ENCODE measurements around the gene PEPD.

PEPD gene

GRCh38 chr19:33510462-33511194, 11.0 kb downstream of the PEPD start:
- no peak for DNase-seq

DNA sequence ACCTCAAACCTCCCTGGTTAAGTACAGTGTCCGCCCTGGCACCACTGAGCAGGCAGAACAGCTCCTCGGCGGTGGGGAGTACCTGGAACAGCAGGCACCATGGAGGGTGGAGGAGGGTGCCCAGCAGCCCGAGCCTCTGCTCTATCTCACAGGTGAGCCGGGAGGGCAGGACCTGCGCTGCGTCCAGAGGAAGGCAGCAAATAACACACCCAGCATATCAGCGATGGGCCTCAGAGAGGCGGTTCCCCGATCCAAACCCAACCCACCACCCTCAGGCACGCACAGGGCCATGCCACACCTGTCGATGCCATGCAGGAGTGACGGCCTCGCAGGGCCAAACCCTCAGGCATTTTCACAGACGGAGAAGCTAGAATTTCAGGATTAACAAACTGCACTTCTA, 11.8 kb downstream of the PEPD start:
- DNase-seq = no peak

DNA sequence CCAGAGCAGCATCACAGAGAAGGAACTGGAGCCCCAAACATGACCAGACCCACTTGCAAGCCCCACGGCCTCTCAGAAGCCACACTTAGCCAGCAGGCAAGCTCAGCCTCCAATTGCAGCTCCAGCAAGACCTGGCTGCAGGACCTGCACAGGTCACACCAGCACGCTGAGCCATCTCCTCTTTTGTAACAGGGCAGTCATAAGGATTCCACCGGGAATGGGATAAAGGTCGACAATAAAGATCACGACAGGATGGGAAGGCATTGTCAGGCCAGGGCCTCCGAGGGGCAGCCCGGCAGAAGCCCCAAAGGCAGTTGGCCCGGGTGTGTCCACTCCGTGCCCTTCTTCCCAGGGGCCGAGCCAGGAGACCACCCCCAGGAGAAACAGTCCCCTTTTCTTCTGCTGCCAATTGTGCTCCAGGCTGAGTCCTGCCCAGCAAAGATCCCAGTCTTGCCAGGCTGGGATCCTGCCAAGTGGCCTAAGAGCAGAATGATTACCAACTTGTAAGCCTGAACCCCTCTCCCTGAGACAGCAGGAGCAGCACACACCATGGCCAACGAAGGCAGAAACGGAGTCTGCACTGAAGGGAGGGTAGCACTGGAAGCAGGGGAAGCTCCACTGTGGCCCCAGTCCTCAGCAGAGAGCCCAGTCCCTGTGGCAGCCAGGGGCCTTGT, 12.5 kb downstream of the PEPD start:
- no peak for DNase-seq

DNA sequence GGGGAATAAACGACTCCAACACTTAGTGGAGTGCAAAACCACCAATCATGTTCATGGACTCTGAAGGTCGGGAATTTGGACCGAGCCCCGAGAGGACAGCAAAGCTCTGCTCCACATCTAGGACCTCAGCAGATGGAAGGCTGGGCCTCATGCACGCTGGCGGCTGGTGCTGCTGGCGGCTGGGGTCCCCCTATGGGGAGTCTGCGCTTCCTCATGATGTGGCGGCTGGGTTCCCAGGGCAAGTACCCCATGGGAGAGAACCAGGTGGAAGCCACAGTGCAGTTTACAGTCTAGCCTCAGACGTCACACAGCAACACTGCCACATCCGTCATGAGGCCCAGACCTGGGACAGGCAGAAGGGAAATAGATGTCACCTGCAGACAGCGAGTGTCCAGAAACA, 13.2 kb downstream of the PEPD start:
- no peak for DNase-seq

DNA sequence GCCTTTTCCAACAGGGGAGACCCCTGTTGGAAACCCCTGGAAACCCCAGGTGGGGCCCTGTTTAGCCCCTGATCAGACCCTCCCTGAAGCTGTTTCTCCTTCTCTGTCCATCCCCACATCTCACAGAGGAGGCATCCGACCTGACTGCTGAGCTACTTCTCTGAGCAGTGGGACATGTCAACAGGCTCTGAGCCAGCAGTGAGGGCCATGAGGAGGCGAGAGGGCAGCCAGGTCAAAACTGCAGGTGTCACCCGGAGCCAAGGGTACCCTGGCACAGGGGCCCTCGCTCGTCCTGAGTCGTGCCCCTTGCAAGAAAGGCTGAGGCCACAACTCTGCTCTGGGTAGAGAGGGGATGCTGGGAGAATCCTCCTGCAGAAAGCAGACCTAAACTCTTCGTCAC, 13.6 kb downstream of the PEPD start:
- DNase-seq = no peak

- no peak for DNase-seq
Measured at GRCh38 chr19:33507021-33507956, 14.3 kb downstream of the PEPD start.

DNA sequence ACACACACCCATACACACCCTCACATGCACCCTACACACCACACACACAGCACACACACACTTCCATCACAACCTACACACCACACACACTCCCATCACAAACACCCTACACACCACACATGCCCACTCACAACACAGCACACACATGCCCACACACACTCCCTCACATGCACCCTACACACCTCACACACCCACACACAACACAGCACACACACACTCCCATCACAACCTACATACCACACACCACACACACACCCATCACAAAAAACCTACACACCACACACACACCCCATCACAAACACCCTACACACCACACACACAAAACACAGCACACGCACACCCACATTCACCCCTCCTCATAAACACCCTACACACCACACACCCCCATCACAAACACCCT, 15.1 kb downstream of the PEPD start:
- no peak for DNase-seq

- no peak for DNase-seq
Measured at GRCh38 chr19:33505823-33506222, 15.8 kb downstream of the PEPD start.

- no peak for DNase-seq
Measured at GRCh38 chr19:33505148-33505547, 16.4 kb downstream of the PEPD start.

- no peak for DNase-seq
Measured at GRCh38 chr19:33504058-33504444, 17.5 kb downstream of the PEPD start.

DNA sequence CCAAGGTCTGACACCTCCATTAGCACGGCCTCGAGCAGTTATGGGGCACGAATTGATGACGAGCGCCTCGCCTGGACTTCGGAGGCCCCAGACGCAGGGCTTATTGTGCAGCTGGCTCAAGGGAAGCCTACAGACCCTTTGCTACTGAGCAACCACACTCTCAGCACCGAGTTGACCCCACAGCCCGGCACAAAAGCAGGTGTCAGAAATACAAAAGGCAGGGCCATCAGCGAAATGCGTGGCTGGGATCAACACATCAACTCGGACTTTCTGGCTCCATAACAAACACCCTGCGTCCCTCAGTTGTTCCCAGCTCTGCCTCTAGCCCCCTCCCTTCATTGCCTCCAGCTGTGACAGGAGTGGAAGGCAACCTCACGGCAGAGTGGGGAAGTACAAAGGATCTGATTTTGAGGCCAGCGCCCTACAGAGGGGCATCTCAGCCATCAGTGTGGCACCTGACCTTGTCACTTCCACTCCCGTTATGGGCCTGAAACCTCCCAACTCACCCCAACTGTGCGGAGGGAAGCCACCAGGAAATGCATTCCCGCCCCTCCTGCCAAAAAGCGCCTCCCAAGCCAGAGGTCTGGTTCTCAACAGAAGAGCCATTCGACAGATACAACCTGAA, 18.0 kb downstream of the PEPD start:
- DNase-seq = no peak

- DNase-seq = no peak
Measured at GRCh38 chr19:33503030-33503429, 18.6 kb downstream of the PEPD start.

GRCh38 chr19:33502521-33502920, 19.1 kb downstream of the PEPD start:
- DNase-seq = no peak

- no peak for DNase-seq
Measured at GRCh38 chr19:33501693-33502356, 19.8 kb downstream of the PEPD start.

- DNase-seq = no peak
Measured at GRCh38 chr19:33500991-33501390, 20.6 kb downstream of the PEPD start.

GRCh38 chr19:33500586-33500985, 21.0 kb downstream of the PEPD start:
- no peak for DNase-seq

DNA sequence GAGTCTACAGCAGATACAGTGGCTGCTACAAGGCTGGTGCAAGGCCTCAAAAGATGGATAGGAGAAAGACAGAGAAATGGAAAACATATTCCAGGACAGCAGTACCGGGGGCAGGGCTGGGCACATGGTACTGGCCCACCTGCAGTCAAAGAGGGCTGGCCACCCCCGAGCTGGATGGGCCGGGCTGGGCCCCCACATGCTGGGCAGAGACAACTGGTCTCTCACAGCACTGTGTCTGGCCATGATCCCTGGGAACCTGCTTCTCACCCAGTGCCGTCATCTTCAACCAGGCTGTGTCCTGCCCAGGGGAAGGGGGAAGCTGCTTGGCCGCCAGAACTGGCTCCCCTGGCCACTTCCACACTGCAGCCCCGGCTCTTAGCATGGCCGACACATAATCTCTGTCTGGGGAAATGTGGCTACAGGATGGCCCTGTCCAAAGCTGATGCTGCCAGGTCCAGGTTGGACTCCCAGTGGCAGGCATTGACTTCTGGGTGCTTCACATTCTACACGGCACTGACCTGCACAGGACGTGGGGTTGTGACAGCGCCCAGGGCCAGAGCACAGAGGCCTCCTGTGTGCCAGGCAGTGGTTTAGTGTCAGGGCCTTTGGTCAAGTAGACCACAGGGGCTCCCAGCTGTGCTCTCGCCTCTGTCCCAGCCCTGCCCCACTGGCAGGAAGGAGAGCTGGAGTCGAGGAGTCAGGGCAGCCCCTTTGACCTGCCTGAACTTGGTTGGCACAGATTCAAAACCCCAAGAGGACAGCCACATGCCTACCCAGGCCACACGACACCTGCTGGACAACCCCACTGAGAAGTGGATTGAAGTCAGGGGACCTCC, 21.7 kb downstream of the PEPD start:
- DNase-seq = no peak

- DNase-seq = no peak
Measured at GRCh38 chr19:33499248-33499647, 22.3 kb downstream of the PEPD start.

GRCh38 chr19:33498391-33499000, 23.1 kb downstream of the PEPD start:
- no peak for DNase-seq

- no peak for DNase-seq
Measured at GRCh38 chr19:33497778-33498175, 23.8 kb downstream of the PEPD start.

DNA sequence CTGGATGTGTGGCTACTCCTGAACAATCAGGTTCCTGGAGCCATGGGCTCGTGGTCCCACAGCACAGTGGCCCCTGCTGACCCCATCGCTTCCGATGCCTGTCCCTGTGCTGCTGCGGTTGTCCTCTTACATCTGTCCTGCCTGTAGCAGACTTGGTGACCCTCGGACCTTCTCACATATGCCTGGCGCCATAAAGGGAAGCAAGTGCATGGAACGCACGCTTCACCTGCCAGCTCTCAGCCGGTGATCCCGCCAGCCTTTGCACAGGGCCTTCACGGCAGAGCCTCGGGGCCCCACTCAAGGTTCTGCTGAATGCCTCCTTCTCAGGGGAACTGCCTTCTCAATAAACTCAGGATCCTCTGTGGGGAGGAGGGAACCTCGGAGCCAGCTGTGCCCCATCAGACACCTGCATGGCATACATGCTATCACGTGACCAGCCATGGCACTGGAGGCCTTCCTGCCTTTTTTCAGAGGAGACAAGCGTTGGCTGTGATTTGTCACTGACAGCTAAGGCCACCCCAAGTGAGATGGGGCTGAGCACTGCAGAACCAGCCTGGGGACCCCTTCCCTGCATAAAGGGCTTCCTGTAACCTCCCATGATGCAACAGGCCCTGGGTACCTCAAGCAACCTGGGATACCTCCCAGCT, 24.3 kb downstream of the PEPD start:
- no peak for DNase-seq
